HepG2 (cell line): ENCODE measurements around the gene SSBP4. TPM values are rescaled to one million over a fixed set of nuclear protein-coding genes. Genes with fewer than 3 reads are reported as not detected.

Source experiments
- AGO1 ChIP-seq: fragments of 200-400 bp; formaldehyde crosslinking; IDR thresholded peaks from 2 replicates; pipeline ENCODE4 v1.6.1; 2017; ENCODE audit warnings: mild to moderate bottlenecking, low read depth, low read length, moderate library complexity; ENCODE audit not compliant: poor library complexity, severe bottlenecking
- RARA ChIP-seq: IDR thresholded peaks from 2 replicates; pipeline ENCODE4 v1.6.1; 2016; ENCODE audit warnings: missing genetic modification reagents, missing compliant biosample characterization
- RBFOX2 ChIP-seq: fragments of 200-400 bp; formaldehyde crosslinking; IDR thresholded peaks from 2 replicates; pipeline ENCODE4 v1.6.1; 2017; ENCODE audit warnings: low read depth, mild to moderate bottlenecking, low read length
- RFX1 ChIP-seq: fragments of 450-650 bp; IDR thresholded peaks from 2 replicates; pipeline ENCODE4 v1.6.1; 2017
- SNAPC2 ChIP-seq: sonication (generic); formaldehyde crosslinking; IDR thresholded peaks from 2 replicates; pipeline ENCODE4 v1.8.1; 2022; ENCODE audit warnings: mild to moderate bottlenecking, missing genetic modification reagents
- SP4 ChIP-seq: sonication (generic); formaldehyde crosslinking; IDR thresholded peaks from 2 replicates; pipeline ENCODE4 v1.8.1; 2023; ENCODE audit warnings: mild to moderate bottlenecking, missing genetic modification reagents
- TEAD2 ChIP-seq: sonication (generic); formaldehyde crosslinking; IDR thresholded peaks from 2 replicates; pipeline ENCODE4 v1.9.0; 2021; ENCODE audit warnings: missing genetic modification reagents
- ZNF264 ChIP-seq: sonication (generic); formaldehyde crosslinking; IDR thresholded peaks from 2 replicates; pipeline ENCODE4 v1.4.0; 2020; ENCODE audit warnings: missing genetic modification reagents
- ZNF615 ChIP-seq: sonication (generic); formaldehyde crosslinking; IDR thresholded peaks from 2 replicates; pipeline ENCODE4 v1.5.0; 2020; ENCODE audit warnings: mild to moderate bottlenecking, missing genetic modification reagents, borderline replicate concordance
- polyA plus RNA-seq, 8 experiments: library from polyadenylated mRNA; depleted of rRNA in 3 of 8; stranded (reverse) in 7 of 8; unstranded in 1 of 8; fragments of >200 nt; fragmentation: Illumina TruSeq in 4 of 8; extraction: Trizol in 4 of 8; gene quantifications; 2 replicates each; pipeline versions ENCODE4 v1.2.1 to v1.2.3, GENCODE V29; 2011 to 2016; ENCODE audit warnings: low read depth in 4 of 8, missing spikeins in 1 of 8, mixed read lengths in 1 of 8; ENCODE audit not compliant: insufficient read depth in 1 of 8
- total RNA-seq, 5 experiments: library from RNA; depleted of rRNA; stranded (reverse); fragments of >200 nt; fragmentation: Illumina TruSeq; extraction: Trizol; gene quantifications; 2 replicates each; pipeline ENCODE4 v1.2.3, GENCODE V29; 2016; ENCODE audit warnings: low read depth in 1 of 5
- TF ChIP-seq, protein P1 (sequence below): sonication (generic); formaldehyde crosslinking; IDR thresholded peaks from 2 replicates; pipeline ENCODE4 v1.4.0; 2020; ENCODE audit warnings: missing genetic modification reagents
- TF ChIP-seq, protein P2 (sequence below): sonication (generic); formaldehyde crosslinking; IDR thresholded peaks from 2 replicates; pipeline ENCODE4 v1.8.0; 2022; ENCODE audit warnings: low read depth, missing genetic modification reagents
- TF ChIP-seq, protein P3 (sequence below): sonication (generic); formaldehyde crosslinking; IDR thresholded peaks from 2 replicates; pipeline ENCODE4 v1.4.0; 2020; ENCODE audit warnings: missing genetic modification reagents, borderline replicate concordance
- TF ChIP-seq, protein P4 (sequence below): sonication (generic); formaldehyde crosslinking; IDR thresholded peaks from 2 replicates; pipeline ENCODE4 v1.4.0; 2020; ENCODE audit warnings: missing genetic modification reagents
- TF ChIP-seq, protein P5 (sequence below): IDR thresholded peaks from 2 replicates; pipeline ENCODE4 v1.6.1; 2016; ENCODE audit warnings: missing compliant biosample characterization, missing genetic modification reagents, borderline replicate concordance

The SSBP4 gene
- total and polyA plus RNA-seq, 2 of the 13 experiments (the other 11 are each of a cell fraction or from before 2014, with no cell fraction given) = 20.8 to 39.5 TPM

DNA sequence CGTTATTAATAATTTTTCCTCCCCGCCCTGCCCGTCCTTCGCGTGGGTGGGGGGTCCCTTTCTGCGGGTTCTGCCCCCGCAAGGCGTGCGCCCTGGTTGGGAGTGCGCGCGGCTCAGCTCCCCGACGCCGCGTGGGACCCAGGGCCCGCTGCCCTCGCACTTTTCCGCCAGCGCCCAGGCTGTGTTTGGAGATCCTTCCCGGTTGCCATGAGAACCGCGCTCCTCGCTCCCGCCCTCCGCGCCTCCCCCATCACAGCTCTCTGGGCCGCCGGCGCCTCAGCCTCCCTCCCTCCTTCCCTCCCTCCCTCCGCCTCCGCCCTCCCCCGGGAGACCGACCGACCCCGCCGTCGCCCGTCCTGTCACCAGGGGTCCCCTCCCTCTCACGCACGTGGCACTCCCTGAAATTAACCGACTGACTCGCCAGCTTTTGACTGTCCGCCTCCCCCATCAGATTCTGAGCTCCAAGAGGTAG is 2.4 kb upstream of the SSBP4 start (continued):
- TF ChIP-seq, protein P1, sequence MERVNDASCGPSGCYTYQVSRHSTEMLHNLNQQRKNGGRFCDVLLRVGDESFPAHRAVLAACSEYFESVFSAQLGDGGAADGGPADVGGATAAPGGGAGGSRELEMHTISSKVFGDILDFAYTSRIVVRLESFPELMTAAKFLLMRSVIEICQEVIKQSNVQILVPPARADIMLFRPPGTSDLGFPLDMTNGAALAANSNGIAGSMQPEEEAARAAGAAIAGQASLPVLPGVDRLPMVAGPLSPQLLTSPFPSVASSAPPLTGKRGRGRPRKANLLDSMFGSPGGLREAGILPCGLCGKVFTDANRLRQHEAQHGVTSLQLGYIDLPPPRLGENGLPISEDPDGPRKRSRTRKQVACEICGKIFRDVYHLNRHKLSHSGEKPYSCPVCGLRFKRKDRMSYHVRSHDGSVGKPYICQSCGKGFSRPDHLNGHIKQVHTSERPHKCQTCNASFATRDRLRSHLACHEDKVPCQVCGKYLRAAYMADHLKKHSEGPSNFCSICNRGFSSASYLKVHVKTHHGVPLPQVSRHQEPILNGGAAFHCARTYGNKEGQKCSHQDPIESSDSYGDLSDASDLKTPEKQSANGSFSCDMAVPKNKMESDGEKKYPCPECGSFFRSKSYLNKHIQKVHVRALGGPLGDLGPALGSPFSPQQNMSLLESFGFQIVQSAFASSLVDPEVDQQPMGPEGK (CRISPR knock-in tag) = peak; percentile 68
- TF ChIP-seq, protein P2, sequence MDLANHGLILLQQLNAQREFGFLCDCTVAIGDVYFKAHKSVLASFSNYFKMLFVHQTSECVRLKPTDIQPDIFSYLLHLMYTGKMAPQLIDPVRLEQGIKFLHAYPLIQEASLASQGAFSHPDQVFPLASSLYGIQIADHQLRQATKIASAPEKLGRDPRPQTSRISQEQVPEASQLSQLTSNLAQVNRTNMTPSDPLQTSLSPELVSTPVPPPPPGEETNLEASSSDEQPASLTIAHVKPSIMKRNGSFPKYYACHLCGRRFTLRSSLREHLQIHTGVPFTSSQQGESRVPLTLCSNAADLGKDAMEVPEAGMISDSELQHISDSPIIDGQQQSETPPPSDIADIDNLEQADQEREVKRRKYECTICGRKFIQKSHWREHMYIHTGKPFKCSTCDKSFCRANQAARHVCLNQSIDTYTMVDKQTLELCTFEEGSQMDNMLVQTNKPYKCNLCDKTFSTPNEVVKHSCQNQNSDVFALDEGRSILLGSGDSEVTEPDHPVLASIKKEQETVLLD (CRISPR knock-in tag) = 0 out of 2 replicates have a peak, but pooled peaks have one; percentile 60
- no peak for TF ChIP-seq AGO1
- TF ChIP-seq, protein P3, sequence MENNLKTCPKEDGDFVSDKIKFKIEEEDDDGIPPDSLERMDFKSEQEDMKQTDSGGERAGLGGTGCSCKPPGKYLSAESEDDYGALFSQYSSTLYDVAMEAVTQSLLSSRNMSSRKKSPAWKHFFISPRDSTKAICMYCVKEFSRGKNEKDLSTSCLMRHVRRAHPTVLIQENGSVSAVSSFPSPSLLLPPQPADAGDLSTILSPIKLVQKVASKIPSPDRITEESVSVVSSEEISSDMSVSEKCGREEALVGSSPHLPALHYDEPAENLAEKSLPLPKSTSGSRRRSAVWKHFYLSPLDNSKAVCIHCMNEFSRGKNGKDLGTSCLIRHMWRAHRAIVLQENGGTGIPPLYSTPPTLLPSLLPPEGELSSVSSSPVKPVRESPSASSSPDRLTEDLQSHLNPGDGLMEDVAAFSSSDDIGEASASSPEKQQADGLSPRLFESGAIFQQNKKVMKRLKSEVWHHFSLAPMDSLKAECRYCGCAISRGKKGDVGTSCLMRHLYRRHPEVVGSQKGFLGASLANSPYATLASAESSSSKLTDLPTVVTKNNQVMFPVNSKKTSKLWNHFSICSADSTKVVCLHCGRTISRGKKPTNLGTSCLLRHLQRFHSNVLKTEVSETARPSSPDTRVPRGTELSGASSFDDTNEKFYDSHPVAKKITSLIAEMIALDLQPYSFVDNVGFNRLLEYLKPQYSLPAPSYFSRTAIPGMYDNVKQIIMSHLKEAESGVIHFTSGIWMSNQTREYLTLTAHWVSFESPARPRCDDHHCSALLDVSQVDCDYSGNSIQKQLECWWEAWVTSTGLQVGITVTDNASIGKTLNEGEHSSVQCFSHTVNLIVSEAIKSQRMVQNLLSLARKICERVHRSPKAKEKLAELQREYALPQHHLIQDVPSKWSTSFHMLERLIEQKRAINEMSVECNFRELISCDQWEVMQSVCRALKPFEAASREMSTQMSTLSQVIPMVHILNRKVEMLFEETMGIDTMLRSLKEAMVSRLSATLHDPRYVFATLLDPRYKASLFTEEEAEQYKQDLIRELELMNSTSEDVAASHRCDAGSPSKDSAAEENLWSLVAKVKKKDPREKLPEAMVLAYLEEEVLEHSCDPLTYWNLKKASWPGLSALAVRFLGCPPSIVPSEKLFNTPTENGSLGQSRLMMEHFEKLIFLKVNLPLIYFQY (CRISPR knock-in tag) = no peak
- peak; percentile 81 for TF ChIP-seq RFX1
- TF ChIP-seq TEAD2 (CRISPR knock-in tag) = no peak
- no peak for TF ChIP-seq SNAPC2 (CRISPR knock-in tag)
- TF ChIP-seq ZNF264 (CRISPR knock-in tag) = no peak
- TF ChIP-seq RBFOX2 = no peak
- peak; percentile 29 for TF ChIP-seq SP4 (CRISPR knock-in tag)
- TF ChIP-seq, protein P4, sequence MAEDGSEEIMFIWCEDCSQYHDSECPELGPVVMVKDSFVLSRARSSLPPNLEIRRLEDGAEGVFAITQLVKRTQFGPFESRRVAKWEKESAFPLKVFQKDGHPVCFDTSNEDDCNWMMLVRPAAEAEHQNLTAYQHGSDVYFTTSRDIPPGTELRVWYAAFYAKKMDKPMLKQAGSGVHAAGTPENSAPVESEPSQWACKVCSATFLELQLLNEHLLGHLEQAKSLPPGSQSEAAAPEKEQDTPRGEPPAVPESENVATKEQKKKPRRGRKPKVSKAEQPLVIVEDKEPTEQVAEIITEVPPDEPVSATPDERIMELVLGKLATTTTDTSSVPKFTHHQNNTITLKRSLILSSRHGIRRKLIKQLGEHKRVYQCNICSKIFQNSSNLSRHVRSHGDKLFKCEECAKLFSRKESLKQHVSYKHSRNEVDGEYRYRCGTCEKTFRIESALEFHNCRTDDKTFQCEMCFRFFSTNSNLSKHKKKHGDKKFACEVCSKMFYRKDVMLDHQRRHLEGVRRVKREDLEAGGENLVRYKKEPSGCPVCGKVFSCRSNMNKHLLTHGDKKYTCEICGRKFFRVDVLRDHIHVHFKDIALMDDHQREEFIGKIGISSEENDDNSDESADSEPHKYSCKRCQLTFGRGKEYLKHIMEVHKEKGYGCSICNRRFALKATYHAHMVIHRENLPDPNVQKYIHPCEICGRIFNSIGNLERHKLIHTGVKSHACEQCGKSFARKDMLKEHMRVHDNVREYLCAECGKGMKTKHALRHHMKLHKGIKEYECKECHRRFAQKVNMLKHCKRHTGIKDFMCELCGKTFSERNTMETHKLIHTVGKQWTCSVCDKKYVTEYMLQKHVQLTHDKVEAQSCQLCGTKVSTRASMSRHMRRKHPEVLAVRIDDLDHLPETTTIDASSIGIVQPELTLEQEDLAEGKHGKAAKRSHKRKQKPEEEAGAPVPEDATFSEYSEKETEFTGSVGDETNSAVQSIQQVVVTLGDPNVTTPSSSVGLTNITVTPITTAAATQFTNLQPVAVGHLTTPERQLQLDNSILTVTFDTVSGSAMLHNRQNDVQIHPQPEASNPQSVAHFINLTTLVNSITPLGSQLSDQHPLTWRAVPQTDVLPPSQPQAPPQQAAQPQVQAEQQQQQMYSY (CRISPR knock-in tag) = peak; percentile 55; the same call in 1 of the 2 replicates
- TF ChIP-seq, protein P5, sequence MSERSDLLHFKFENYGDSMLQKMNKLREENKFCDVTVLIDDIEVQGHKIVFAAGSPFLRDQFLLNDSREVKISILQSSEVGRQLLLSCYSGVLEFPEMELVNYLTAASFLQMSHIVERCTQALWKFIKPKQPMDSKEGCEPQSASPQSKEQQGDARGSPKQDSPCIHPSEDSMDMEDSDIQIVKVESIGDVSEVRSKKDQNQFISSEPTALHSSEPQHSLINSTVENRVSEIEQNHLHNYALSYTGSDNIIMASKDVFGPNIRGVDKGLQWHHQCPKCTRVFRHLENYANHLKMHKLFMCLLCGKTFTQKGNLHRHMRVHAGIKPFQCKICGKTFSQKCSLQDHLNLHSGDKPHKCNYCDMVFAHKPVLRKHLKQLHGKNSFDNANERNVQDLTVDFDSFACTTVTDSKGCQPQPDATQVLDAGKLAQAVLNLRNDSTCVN (CRISPR knock-in tag) = no peak; the same call in 1 of the 2 replicates
- TF ChIP-seq ZNF615 (CRISPR knock-in tag) = no peak
- peak; percentile 38; the same call in 1 of the 2 replicates for TF ChIP-seq RARA
